HepG2 (cell line): Measurements from ENCODE around the gene TNNI3. TPM values are rescaled to one million over a fixed set of nuclear protein-coding genes. Genes with fewer than 3 reads are reported as not detected.

Experiments used
- ATAC-seq: fragments of 200-7000 bp; cut with Tn5 transposase; 3 replicates; pipeline ENCODE4 v1.9.1; 2020; ENCODE audit warnings: mild to moderate bottlenecking, moderate library complexity
- BruUV-seq: library from RNA; stranded (reverse); fragments of 400-500 nt; replicated peaks from 2 replicates; lab custom pipeline; 2021; lab: Mats Ljungman, UMichigan
- CTCF ChIA-PET: fragments of 300-600 bp; formaldehyde crosslinking; extraction: SDS; loops from one replicate; lab custom pipeline; 2021; ENCODE audit warnings: low total read pairs, inconsistent platforms, low intra/inter-chr PET ratio; lab: Yijun Ruan, JAX
- POLR2A ChIA-PET: fragments of 350-600 bp; sonication (Branson Sonifier 250); formaldehyde crosslinking; loops from one replicate; lab custom pipeline; 2020; ENCODE audit warnings: antibody characterized with exemption, inconsistent platforms; lab: Yijun Ruan, JAX
- DNase-seq: peaks from one replicate; pipeline ENCODE4 v3.0.0-alpha.2; 2015; ENCODE audit warnings: low spot score
- FAIRE-seq: peaks from 3 replicates; lab custom pipeline; 2011; peaks lifted over from hg19 to GRCh38; lab: Jason Lieb, UNC
- H2AFZ ChIP-seq: one replicate; pipeline ENCODE4 v1.6.1; 2011; ENCODE audit warnings: low read length, inconsistent platforms
- H3K27ac ChIP-seq: fragments of 300-600 bp; 3 replicates; pipeline ENCODE4 v1.8.0; 2011; ENCODE audit warnings: mixed run types, mild to moderate bottlenecking, mixed read lengths, low read length, inconsistent platforms; ENCODE audit not compliant: insufficient read depth; ENCODE audit errors: extremely low read length
- H3K27me3 ChIP-seq, 2 experiments: fragments of 200-600 bp in 1 of 2; 2 replicates in 1 of 2; 3 replicates in 1 of 2; pipeline versions ENCODE4 v1.6.0 to v1.8.0; 2011; ENCODE audit warnings: low read length in 2 of 2, mild to moderate bottlenecking in 2 of 2, moderate library complexity in 2 of 2, inconsistent platforms in 1 of 2; ENCODE audit not compliant: insufficient read depth in 2 of 2, control insufficient read depth in 1 of 2
- H3K36me3 ChIP-seq, 2 experiments: fragments of 200-600 bp in 1 of 2; replicated peaks in 1 of 2; 2 replicates in 1 of 2; 3 replicates in 1 of 2; pipeline versions ENCODE4 v1.5.1 to v1.8.0; 2011; ENCODE audit warnings: low read length in 2 of 2, inconsistent platforms in 1 of 2; ENCODE audit not compliant: insufficient read depth in 2 of 2, control insufficient read depth in 1 of 2
- H3K4me1 ChIP-seq: 2 replicates; pipeline ENCODE4 v1.5.1; 2012; ENCODE audit warnings: low read length, inconsistent platforms; ENCODE audit not compliant: insufficient read depth
- H3K4me2 ChIP-seq: 2 replicates; pipeline ENCODE4 v1.6.0; 2011; ENCODE audit warnings: low read depth, low read length, inconsistent platforms
- H3K4me3 ChIP-seq, 3 experiments: fragments of 200-600 bp in 1 of 3; sonication (generic), shearing (Covaris generic) in 1 of 3; replicated peaks in 1 of 3; 2 replicates each; pipeline ENCODE4 v1.5.1; 2011 to 2016; ENCODE audit warnings: low read length in 3 of 3, inconsistent platforms in 2 of 3, low read depth in 2 of 3, mild to moderate bottlenecking in 2 of 3, control low read depth in 1 of 3, mixed read lengths in 1 of 3; ENCODE audit not compliant: insufficient read depth in 1 of 3
- H3K79me2 ChIP-seq: one replicate; pipeline ENCODE4 v1.6.1; 2011; ENCODE audit warnings: low read length, inconsistent platforms; ENCODE audit not compliant: insufficient read depth
- H3K9ac ChIP-seq: 2 replicates; pipeline ENCODE4 v1.6.0; 2011; ENCODE audit warnings: mild to moderate bottlenecking, low read depth, low read length, inconsistent platforms; ENCODE audit not compliant: insufficient read depth
- H3K9me3 ChIP-seq: 2 replicates; pipeline ENCODE4 v1.5.1; 2012; ENCODE audit warnings: mild to moderate bottlenecking, low read length
- H4K20me1 ChIP-seq: 2 replicates; pipeline ENCODE4 v1.6.0; 2011; ENCODE audit warnings: inconsistent platforms, mild to moderate bottlenecking, low read length, moderate library complexity; ENCODE audit not compliant: insufficient read depth
- FOXA3 ChIP-seq: IDR thresholded peaks from 2 replicates; pipeline ENCODE4 v1.6.1; 2016; ENCODE audit warnings: missing genetic modification reagents, missing compliant biosample characterization
- FOXK1 ChIP-seq: sonication (generic); formaldehyde crosslinking; IDR thresholded peaks from 2 replicates; pipeline ENCODE4 v1.4.0; 2020; ENCODE audit warnings: low read depth, missing genetic modification reagents, borderline replicate concordance
- GTF3A ChIP-seq: sonication (generic); formaldehyde crosslinking; conservative IDR thresholded peaks from 2 replicates; pipeline ENCODE4 v1.4.0; 2020; ENCODE audit warnings: mild to moderate bottlenecking, missing genetic modification reagents
- NR1H2 ChIP-seq: sonication (generic); formaldehyde crosslinking; IDR thresholded peaks from 2 replicates; pipeline ENCODE4 v1.8.1; 2022; ENCODE audit warnings: low read depth, missing genetic modification reagents, borderline replicate concordance
- RAD21 ChIP-seq: fragments of 450-650 bp; formaldehyde crosslinking; IDR thresholded peaks from 2 replicates; pipeline ENCODE4 v1.5.0; 2020; ENCODE audit warnings: mild to moderate bottlenecking
- ZNF282 ChIP-seq: fragments of 450-650 bp; IDR thresholded peaks from 2 replicates; pipeline ENCODE4 v1.6.1; 2018; ENCODE audit not compliant: partially characterized antibody
- ZNF644 ChIP-seq: IDR thresholded peaks from 2 replicates; pipeline ENCODE4 v1.6.1; 2016; ENCODE audit warnings: low read depth
- WGBS: methylation state at CpG from one replicate; pipeline ENCODE4 v1.1.6; 2017; ENCODE audit warnings: low lambda C conversion rate; 5-methylcytosine and 5-hydroxymethylcytosine counted together
- in situ Hi-C: cut with HindIII; loops from 2 replicates; pipeline ENCODE4 v1.10.0; 2017; ENCODE audit warnings: low pct_unique_long_range_greater_than_20kb; ENCODE audit not compliant: extremely low pct_ligation_motif_present
- intact Hi-C: fragments of 100-400 bp; cut with micrococcal nuclease; formaldehyde crosslinking; loops from one replicate; pipeline ENCODE4 v1.10.0; 2022; ENCODE audit not compliant: unreplicated experiment
- polyA plus RNA-seq, 8 experiments: library from polyadenylated mRNA; depleted of rRNA in 3 of 8; stranded (reverse) in 7 of 8; unstranded in 1 of 8; fragments of >200 nt; fragmentation: Illumina TruSeq in 4 of 8; extraction: Trizol in 4 of 8; gene quantifications; 2 replicates each; pipeline versions ENCODE4 v1.2.1 to v1.2.3, GENCODE V29; 2011 to 2016; ENCODE audit warnings: low read depth in 4 of 8, missing spikeins in 1 of 8, mixed read lengths in 1 of 8; ENCODE audit not compliant: insufficient read depth in 1 of 8
- total RNA-seq, 5 experiments: library from RNA; depleted of rRNA; stranded (reverse); fragments of >200 nt; fragmentation: Illumina TruSeq; extraction: Trizol; gene quantifications; 2 replicates each; pipeline ENCODE4 v1.2.3, GENCODE V29; 2016; ENCODE audit warnings: low read depth in 1 of 5
- TF ChIP-seq, protein P1 (sequence below): sonication (generic); formaldehyde crosslinking; IDR thresholded peaks from 2 replicates; pipeline ENCODE4 v1.5.0; 2020; ENCODE audit warnings: mild to moderate bottlenecking, missing genetic modification reagents, borderline replicate concordance
- TF ChIP-seq, protein P2 (sequence below): sonication (generic); formaldehyde crosslinking; IDR thresholded peaks from 2 replicates; pipeline ENCODE4 v1.5.0; 2020; ENCODE audit warnings: mild to moderate bottlenecking, missing genetic modification reagents, moderate library complexity
- TF ChIP-seq, protein P3 (sequence below): sonication (generic); formaldehyde crosslinking; IDR thresholded peaks from 2 replicates; pipeline ENCODE4 v1.9.0; 2021; ENCODE audit warnings: missing genetic modification reagents, mild to moderate bottlenecking, borderline replicate concordance

TNNI3 gene
- total and polyA plus RNA-seq, 2 of the 13 experiments (the other 11 are each of a cell fraction or from before 2014, with no cell fraction given) = 3.5 to 3.7 TPM

DNA sequence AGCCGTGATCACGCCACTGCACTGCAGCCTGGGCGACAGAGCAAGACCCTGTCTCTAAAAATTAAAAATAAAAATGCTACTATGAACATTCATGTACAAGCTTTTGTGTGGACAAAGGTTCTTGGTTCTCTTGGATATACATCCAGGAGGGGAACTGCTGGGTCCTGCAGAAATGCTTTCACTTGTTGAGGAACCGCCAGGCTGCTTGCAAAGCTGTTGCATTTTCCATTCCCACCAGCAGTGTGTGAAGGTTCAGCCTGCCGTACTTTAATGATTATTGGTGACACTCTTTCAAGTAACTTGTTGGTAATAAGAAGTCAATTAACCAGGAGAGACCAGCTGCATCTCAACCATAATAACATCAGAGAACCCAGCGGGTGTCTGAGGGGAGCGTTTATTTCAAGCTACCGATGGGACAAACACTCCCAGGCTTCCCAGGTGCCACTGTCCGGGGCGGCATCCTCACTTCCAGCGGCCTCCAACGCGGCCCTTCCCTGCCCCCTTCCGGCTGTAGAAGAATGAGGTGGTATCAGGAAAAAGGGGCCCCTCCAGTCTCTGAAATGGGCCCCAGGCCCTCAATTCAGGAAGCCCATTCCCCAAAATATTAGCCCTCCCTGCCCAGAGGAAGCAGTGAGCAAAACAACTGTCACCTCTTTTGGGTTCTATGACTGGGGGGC lies 24.9 kb downstream of the TNNI3 start (continued):
- TF ChIP-seq, protein P1, sequence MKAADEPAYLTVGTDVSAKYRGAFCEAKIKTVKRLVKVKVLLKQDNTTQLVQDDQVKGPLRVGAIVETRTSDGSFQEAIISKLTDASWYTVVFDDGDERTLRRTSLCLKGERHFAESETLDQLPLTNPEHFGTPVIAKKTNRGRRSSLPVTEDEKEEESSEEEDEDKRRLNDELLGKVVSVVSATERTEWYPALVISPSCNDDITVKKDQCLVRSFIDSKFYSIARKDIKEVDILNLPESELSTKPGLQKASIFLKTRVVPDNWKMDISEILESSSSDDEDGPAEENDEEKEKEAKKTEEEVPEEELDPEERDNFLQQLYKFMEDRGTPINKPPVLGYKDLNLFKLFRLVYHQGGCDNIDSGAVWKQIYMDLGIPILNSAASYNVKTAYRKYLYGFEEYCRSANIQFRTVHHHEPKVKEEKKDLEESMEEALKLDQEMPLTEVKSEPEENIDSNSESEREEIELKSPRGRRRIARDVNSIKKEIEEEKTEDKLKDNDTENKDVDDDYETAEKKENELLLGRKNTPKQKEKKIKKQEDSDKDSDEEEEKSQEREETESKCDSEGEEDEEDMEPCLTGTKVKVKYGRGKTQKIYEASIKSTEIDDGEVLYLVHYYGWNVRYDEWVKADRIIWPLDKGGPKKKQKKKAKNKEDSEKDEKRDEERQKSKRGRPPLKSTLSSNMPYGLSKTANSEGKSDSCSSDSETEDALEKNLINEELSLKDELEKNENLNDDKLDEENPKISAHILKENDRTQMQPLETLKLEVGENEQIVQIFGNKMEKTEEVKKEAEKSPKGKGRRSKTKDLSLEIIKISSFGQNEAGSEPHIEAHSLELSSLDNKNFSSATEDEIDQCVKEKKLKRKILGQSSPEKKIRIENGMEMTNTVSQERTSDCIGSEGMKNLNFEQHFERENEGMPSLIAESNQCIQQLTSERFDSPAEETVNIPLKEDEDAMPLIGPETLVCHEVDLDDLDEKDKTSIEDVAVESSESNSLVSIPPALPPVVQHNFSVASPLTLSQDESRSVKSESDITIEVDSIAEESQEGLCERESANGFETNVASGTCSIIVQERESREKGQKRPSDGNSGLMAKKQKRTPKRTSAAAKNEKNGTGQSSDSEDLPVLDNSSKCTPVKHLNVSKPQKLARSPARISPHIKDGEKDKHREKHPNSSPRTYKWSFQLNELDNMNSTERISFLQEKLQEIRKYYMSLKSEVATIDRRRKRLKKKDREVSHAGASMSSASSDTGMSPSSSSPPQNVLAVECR = 0 out of 2 replicates have a peak, but pooled peaks have one; percentile 17
- no peak for TF ChIP-seq ZNF282
- TF ChIP-seq, protein P2, sequence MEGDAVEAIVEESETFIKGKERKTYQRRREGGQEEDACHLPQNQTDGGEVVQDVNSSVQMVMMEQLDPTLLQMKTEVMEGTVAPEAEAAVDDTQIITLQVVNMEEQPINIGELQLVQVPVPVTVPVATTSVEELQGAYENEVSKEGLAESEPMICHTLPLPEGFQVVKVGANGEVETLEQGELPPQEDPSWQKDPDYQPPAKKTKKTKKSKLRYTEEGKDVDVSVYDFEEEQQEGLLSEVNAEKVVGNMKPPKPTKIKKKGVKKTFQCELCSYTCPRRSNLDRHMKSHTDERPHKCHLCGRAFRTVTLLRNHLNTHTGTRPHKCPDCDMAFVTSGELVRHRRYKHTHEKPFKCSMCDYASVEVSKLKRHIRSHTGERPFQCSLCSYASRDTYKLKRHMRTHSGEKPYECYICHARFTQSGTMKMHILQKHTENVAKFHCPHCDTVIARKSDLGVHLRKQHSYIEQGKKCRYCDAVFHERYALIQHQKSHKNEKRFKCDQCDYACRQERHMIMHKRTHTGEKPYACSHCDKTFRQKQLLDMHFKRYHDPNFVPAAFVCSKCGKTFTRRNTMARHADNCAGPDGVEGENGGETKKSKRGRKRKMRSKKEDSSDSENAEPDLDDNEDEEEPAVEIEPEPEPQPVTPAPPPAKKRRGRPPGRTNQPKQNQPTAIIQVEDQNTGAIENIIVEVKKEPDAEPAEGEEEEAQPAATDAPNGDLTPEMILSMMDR (CRISPR knock-in tag) = peak; percentile 73
- peak; percentile 35; the same call in 1 of the 2 replicates for TF ChIP-seq RAD21

DNA sequence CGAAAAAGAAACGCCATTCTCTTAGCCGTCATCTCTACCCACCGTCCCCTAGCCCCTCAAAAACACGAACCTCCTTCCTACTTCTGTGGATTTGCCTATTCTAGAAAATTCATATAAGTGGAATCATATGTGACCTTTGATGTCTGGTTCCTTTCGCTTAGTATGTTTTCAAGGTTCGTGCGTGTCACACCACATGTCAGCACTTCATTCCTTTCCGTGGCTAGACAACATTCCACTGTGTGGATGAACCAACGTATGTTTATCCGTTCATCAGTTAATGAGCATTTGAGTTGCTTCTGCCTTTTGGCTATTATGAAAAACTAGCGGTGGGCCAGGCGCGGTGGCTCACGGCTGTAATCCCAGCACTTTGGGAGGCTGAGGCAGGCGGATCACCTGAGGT lies 26.1 kb downstream of the TNNI3 start:
- ATAC-seq (no peak), DNase-seq (no peak), FAIRE-seq (no peak)
- Histone ChIP-seq H2AFZ (no peak overlapping the region), H3K4me3 (no peak overlapping the region), H3K36me3 (no peaks in the 10 kb centered on the region), H3K79me2 (no peaks in the 10 kb centered on the region), H3K27ac (no peak overlapping the region), H4K20me1 (no peaks in the 10 kb centered on the region)
- CTCF ChIA-PET = interaction anchor here (1.5 kb wide), 1 partner anchor 250 kb away, joined by 3 read pairs; no protein-coding TSS in a partner anchor
- BruUV-seq = no TSS peak
- intact Hi-C loops = loop anchor here (5.0 kb wide), 1 partner anchor 249 kb away; no protein-coding TSS in a partner anchor
- in situ Hi-C loops = no loop called here
- TF ChIP-seq FOXK1 (CRISPR knock-in tag) (no peak), ZNF644 (CRISPR knock-in tag) (no peak), FOXA3 (CRISPR knock-in tag) (no peak), NR1H2 (no peak), GTF3A (no peak)
- TF ChIP-seq, protein P3, sequence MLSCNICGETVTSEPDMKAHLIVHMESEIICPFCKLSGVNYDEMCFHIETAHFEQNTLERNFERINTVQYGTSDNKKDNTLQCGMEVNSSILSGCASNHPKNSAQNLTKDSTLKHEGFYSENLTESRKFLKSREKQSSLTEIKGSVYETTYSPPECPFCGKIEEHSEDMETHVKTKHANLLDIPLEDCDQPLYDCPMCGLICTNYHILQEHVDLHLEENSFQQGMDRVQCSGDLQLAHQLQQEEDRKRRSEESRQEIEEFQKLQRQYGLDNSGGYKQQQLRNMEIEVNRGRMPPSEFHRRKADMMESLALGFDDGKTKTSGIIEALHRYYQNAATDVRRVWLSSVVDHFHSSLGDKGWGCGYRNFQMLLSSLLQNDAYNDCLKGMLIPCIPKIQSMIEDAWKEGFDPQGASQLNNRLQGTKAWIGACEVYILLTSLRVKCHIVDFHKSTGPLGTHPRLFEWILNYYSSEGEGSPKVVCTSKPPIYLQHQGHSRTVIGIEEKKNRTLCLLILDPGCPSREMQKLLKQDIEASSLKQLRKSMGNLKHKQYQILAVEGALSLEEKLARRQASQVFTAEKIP (CRISPR knock-in tag) = no peak
- TF ChIP-seq, all 625 proteins: peak for 0
- H3K27me3 ChIP-seq = peaks cover 0 to 27% of the 10 kb centered on the region in 2 experiments; a peak in 1 of 5 replicates
- H3K9me3 ChIP-seq = no peaks in the 10 kb centered on the region
- no peak overlapping the region for H3K4me2 ChIP-seq
- no peak overlapping the region for H3K9ac ChIP-seq
- POLR2A ChIA-PET = no interaction called here
- 56% methylated on average over 16 of the region's 16 CpGs for WGBS
- no peaks in the 10 kb centered on the region for H3K4me1 ChIP-seq
